ENCODE results near the gene MEGF6. TPM values are rescaled to one million over a fixed set of nuclear protein-coding genes. Genes with fewer than 3 reads are reported as not detected.

Gene MEGF6
- total RNA-seq, 1 donor, result 2.2 TPM

- DNase-seq (ENCODE audit: low read depth), result no peak
- TF ChIP-seq CTCF (IDR thresholded peaks at IDR 0.05; ENCODE audit: insufficient read depth, low read depth, low read length), result no peak
- no peak overlapping the region for H3K4me3 ChIP-seq (ENCODE audit: low read depth, low read length)
Measured at GRCh38 chr1:3479511-3480368, 131.6 kb downstream of the MEGF6 start.

- TF ChIP-seq CTCF (IDR thresholded peaks at IDR 0.05; ENCODE audit: insufficient read depth, low read depth, low read length), result no peak
- no peak for DNase-seq (ENCODE audit: low read depth)
- H3K4me3 ChIP-seq (ENCODE audit: low read depth, low read length), result no peak overlapping the region
Measured at GRCh38 chr1:3478187-3478586, 133.1 kb downstream of the MEGF6 start.

GRCh38 chr1:3477241-3477995 lies 133.9 kb downstream of the MEGF6 start:
- DNase-seq (ENCODE audit: low read depth), result no peak
- no peak overlapping the region for H3K4me3 ChIP-seq (ENCODE audit: low read depth, low read length)
- no peak for TF ChIP-seq CTCF (IDR thresholded peaks at IDR 0.05; ENCODE audit: insufficient read depth, low read depth, low read length)

GRCh38 chr1:3476666-3477065 lies 134.6 kb downstream of the MEGF6 start:
- TF ChIP-seq CTCF (IDR thresholded peaks at IDR 0.05; ENCODE audit: insufficient read depth, low read depth, low read length), result no peak

GRCh38 chr1:3475839-3476573 lies 135.3 kb downstream of the MEGF6 start:
- DNase-seq (ENCODE audit: low read depth), result no peak
- no peak for TF ChIP-seq CTCF (IDR thresholded peaks at IDR 0.05; ENCODE audit: insufficient read depth, low read depth, low read length)
- no peak overlapping the region for H3K4me3 ChIP-seq (ENCODE audit: low read depth, low read length)

More at GRCh38 chr1:3476666-3477065, 134.6 kb downstream of the MEGF6 start:
- H3K4me3 ChIP-seq (ENCODE audit: low read depth, low read length), result no peak overlapping the region
- no peak for DNase-seq (ENCODE audit: low read depth)

- no peak for TF ChIP-seq CTCF (IDR thresholded peaks at IDR 0.05; ENCODE audit: insufficient read depth, low read depth, low read length)
- DNase-seq (ENCODE audit: low read depth), result no peak
- no peak overlapping the region for H3K4me3 ChIP-seq (ENCODE audit: low read depth, low read length)
Measured at GRCh38 chr1:3474421-3474820, 136.9 kb downstream of the MEGF6 start.
